Panc1 (cell line): ENCODE data around the gene SLC25A45. TPM values are rescaled to one million over a fixed set of nuclear protein-coding genes. Genes with fewer than 3 reads are reported as not detected.

Experiments
- ATAC-seq: fragments of 200-7000 bp; cut with Tn5 transposase; 2 replicates; pipeline ENCODE4 v1.9.1; 2020; ENCODE audit warnings: mild to moderate bottlenecking, moderate library complexity
- BruUV-seq: library from RNA; stranded (reverse); fragments of 400-500 nt; replicated peaks from 2 replicates; lab custom pipeline; 2021; lab: Mats Ljungman, UMichigan
- CTCF ChIA-PET: fragments of 300-600 bp; sonication (Branson Sonifier 250); formaldehyde crosslinking; loops from one replicate; lab custom pipeline; 2022; ENCODE audit warnings: antibody characterized with exemption; lab: Charles Lee
- POLR2A ChIA-PET: fragments of 300-600 bp; sonication (Branson Sonifier 250); formaldehyde crosslinking; loops from one replicate; lab custom pipeline; 2022; ENCODE audit warnings: antibody characterized with exemption; lab: Charles Lee
- DNase-seq: peaks from one replicate; pipeline ENCODE4 v3.0.0-alpha.2; 2010; ENCODE audit warnings: low read depth, low spot score
- H3K27ac ChIP-seq: 2 replicates; pipeline ENCODE4 v1.5.1; 2011; ENCODE audit warnings: mild to moderate bottlenecking, low read length, inconsistent platforms
- H3K27me3 ChIP-seq: fragments of 200-500 bp; sonication (Bioruptor generic); 2 replicates; pipeline ENCODE4 v1.6.0; 2014; ENCODE audit warnings: low read length, inconsistent platforms; ENCODE audit not compliant: control insufficient read depth, insufficient read depth
- H3K36me3 ChIP-seq: fragments of 200-500 bp; sonication (Bioruptor generic); 2 replicates; pipeline ENCODE4 v1.5.1; 2014; ENCODE audit warnings: inconsistent platforms, mild to moderate bottlenecking, low read length, moderate library complexity; ENCODE audit not compliant: control insufficient read depth, insufficient read depth
- H3K4me1 ChIP-seq: 2 replicates; pipeline ENCODE4 v1.5.1; 2011; ENCODE audit warnings: inconsistent platforms, mild to moderate bottlenecking, low read length, moderate library complexity; ENCODE audit not compliant: control insufficient read depth, insufficient read depth
- H3K4me3 ChIP-seq, 2 experiments: 2 replicates each; pipeline ENCODE4 v1.5.1; 2011 to 2012; ENCODE audit warnings: low read depth in 2 of 2, low read length in 2 of 2, mild to moderate bottlenecking in 2 of 2, inconsistent platforms in 1 of 2, moderate library complexity in 1 of 2
- H3K9me3 ChIP-seq: fragments of 200-500 bp; sonication (Bioruptor generic); 2 replicates; pipeline ENCODE4 v1.5.1; 2014; ENCODE audit warnings: low read depth, mild to moderate bottlenecking, inconsistent platforms, low read length, moderate library complexity; ENCODE audit not compliant: control insufficient read depth, insufficient read depth
- POLR2AphosphoS5 ChIP-seq: IDR thresholded peaks from 2 replicates; pipeline ENCODE4 v1.6.1; 2012; ENCODE audit warnings: mild to moderate bottlenecking, low read depth, low read length, moderate library complexity
- REST ChIP-seq, 2 experiments: IDR thresholded peaks; 2 replicates each; pipeline ENCODE4 v1.6.1; 2011 to 2012; ENCODE audit warnings: low read depth in 2 of 2, control low read depth in 1 of 2, low read length in 1 of 2, mild to moderate bottlenecking in 1 of 2, moderate library complexity in 1 of 2; ENCODE audit not compliant: insufficient read depth in 1 of 2
- SIN3A ChIP-seq: IDR thresholded peaks from 2 replicates; pipeline ENCODE4 v1.6.1; 2012; ENCODE audit warnings: low read depth, mild to moderate bottlenecking, low read length, moderate library complexity, borderline replicate concordance; ENCODE audit not compliant: insufficient read depth
- TCF7L2 ChIP-seq: IDR thresholded peaks from 2 replicates; pipeline ENCODE4 v1.6.1; 2011; ENCODE audit warnings: mild to moderate bottlenecking, low read depth, low read length, inconsistent platforms
- in situ Hi-C: cut with HindIII; loops from 2 replicates; pipeline ENCODE4 v1.10.0; 2016; ENCODE audit warnings: low sequenced_read_pairs, low pct_unique_long_range_greater_than_20kb
- intact Hi-C: fragments of 100-400 bp; cut with micrococcal nuclease; formaldehyde crosslinking; loops from one replicate; pipeline ENCODE4 v1.10.0; 2022; ENCODE audit not compliant: unreplicated experiment
- total RNA-seq: library from RNA; stranded (reverse); gene quantifications from one replicate; pipeline ENCODE4 v1.2.1, GENCODE V29; 2021; ENCODE audit not compliant: unreplicated experiment

Gene SLC25A45
- total RNA-seq, 1 experiment from 2014 or later, result 9.8 TPM

GRCh38 chr11:65425971-65426838, 43.8 kb upstream of the SLC25A45 start:
- ChIA-PET CTCF (no interaction called here), POLR2A (interaction anchor here (0.6 kb wide), 1 partner anchor 77 kb away, joined by 3 read pairs; no protein-coding TSS in a partner anchor)
- Histone ChIP-seq H3K9me3 (no peaks in the 10 kb centered on the region), H3K36me3 (peaks cover 25% of the 10 kb centered on the region), H3K27ac (peak overlapping the region; percentile 100), H3K4me3 (peak overlapping the region; percentile 91 to 99), H3K4me1 (peaks cover 46% of the 10 kb centered on the region), H3K27me3 (no peaks in the 10 kb centered on the region)
- no TSS peak for BruUV-seq
- in situ Hi-C loops, result no loop called here
- no peak for DNase-seq
- ATAC-seq, result no peak
- TF ChIP-seq POLR2AphosphoS5, result peak; percentile 65
- TF ChIP-seq SIN3A, result peak; percentile 57; the same call in 1 of the 2 replicates
- TF ChIP-seq TCF7L2, result no peak
- intact Hi-C loops, result no loop called here

- Histone ChIP-seq H3K4me3 (peak overlapping the region; percentile 91 to 99), H3K4me1 (peaks cover 48% of the 10 kb centered on the region), H3K27me3 (no peaks in the 10 kb centered on the region), H3K9me3 (no peaks in the 10 kb centered on the region), H3K27ac (peak overlapping the region; percentile 100), H3K36me3 (peaks cover 25% of the 10 kb centered on the region)
- intact Hi-C loops, result no loop called here
- in situ Hi-C loops, result no loop called here
- DNase-seq, result no peak
- ChIA-PET POLR2A (interaction anchor here (0.5 to 7.3 kb wide), 2 partner anchors 15 to 73 kb away, joined by 6 to 108 read pairs; partner anchors contain the start of gene MALAT1), CTCF (no interaction called here)
- ATAC-seq, result no peak
- no TSS peak for BruUV-seq
- TF ChIP-seq SIN3A (peak; percentile 96; the same call in 1 of the 2 replicates), POLR2AphosphoS5 (peak; percentile 76), TCF7L2 (no peak), REST (IDR thresholded peaks at IDR 0.05; ENCODE audit: insufficient read depth in 1 of 2, low read depth in 2 of 2, low read length in 1 of 2) (0 out of 4 replicates have a peak, but pooled peaks of 1 of the 2 experiments have one; percentile 37)
Measured at GRCh38 chr11:65425105-65425970, 42.9 kb upstream of the SLC25A45 start.
